Measurements from ENCODE around the gene WDR74.
A peak's percentile ranks its signal among the peaks of the same experiment; 100 is the strongest.

WDR74 gene

DNA sequence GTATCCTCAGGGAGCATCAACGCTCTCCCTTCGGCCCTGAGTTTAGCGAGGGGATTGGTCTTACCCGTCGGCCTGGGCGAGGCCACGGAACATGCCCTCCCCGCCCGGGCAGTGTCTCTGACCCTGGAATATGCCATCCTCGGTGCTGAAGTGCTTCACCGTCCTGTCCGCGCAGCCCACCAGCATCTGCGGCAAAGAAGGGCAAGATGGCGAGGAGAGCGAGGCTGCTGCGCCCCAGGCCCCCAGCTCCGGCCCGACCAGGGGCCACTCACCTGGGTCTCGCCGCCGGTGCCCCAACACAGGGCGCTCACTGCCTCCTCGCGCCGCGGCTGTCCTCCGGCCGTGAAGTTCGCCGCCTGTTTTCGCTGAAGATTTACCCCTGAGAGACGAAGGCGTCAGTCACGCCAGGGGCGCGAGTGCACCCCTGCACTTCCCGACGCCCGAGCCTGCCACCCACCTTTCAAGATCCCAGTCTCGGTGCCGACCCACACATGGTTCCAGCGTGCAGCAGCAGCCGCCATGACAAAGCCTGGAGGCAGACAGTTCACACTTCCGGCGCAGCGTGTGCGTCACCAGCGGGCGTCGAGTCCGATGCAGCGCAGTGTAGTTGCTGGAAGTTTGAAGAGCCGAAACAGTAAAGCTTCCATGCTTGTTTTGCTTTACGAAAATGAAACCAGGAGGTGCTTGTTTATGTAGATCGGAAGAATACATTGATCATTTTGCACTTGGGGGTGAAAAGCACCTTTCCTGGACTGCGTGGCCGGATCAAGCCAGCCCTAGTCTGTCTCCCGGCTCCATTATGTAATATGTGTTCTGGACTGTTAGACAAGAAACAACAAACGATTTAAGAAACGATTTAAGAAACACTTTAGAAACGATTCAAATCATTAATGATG, at the start of gene WDR74:
WDR74 (minus strand) TSS at position 541 of the 896 bp plus-strand sequence; CDS start at position 521, 20 bp downstream.
- TF ChIP-seq, protein P1, sequence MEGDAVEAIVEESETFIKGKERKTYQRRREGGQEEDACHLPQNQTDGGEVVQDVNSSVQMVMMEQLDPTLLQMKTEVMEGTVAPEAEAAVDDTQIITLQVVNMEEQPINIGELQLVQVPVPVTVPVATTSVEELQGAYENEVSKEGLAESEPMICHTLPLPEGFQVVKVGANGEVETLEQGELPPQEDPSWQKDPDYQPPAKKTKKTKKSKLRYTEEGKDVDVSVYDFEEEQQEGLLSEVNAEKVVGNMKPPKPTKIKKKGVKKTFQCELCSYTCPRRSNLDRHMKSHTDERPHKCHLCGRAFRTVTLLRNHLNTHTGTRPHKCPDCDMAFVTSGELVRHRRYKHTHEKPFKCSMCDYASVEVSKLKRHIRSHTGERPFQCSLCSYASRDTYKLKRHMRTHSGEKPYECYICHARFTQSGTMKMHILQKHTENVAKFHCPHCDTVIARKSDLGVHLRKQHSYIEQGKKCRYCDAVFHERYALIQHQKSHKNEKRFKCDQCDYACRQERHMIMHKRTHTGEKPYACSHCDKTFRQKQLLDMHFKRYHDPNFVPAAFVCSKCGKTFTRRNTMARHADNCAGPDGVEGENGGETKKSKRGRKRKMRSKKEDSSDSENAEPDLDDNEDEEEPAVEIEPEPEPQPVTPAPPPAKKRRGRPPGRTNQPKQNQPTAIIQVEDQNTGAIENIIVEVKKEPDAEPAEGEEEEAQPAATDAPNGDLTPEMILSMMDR (conservative IDR thresholded peaks at IDR 0.05), result no peak
- peak within 1 kb of the TSS; percentile 99 for H3K27ac ChIP-seq

DNA sequence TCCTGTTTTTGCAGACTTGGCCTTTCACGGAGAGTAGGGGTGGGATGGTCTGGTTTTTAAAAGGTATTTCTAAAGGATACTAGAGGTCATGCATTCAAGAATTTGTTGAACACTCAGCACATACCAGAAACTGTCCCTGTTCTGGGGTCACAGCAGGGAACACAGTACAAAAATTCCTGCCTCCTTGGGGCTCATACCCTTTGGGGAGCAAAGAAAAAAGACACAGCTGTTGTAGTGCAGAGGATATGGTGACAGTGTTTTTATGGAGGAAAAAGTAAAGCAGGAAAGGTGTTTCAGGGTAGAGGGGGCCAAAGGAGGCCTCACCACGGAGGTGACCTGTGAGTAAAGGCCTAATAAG, 49.7 kb upstream of the WDR74 start:
- TF ChIP-seq, protein P1 (conservative IDR thresholded peaks at IDR 0.05), result no peak
- no peak overlapping the region for H3K27ac ChIP-seq

DNA sequence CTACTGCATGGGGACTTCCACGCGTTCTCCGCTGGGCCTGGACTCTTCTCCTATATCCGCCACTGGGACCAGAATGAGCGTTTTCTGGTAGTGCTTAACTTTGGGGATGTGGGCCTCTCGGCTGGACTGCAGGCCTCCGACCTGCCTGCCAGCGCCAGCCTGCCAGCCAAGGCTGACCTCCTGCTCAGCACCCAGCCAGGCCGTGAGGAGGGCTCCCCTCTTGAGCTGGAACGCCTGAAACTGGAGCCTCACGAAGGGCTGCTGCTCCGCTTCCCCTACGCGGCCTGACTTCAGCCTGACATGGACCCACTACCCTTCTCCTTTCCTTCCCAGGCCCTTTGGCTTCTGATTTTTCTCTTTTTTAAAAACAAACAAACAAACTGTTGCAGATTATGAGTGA, 49.0 kb upstream of the WDR74 start:
- TF ChIP-seq, protein P1 (conservative IDR thresholded peaks at IDR 0.05), result no peak
- H3K27ac ChIP-seq, result no peak overlapping the region; the same call in 1 of the 2 replicates

DNA sequence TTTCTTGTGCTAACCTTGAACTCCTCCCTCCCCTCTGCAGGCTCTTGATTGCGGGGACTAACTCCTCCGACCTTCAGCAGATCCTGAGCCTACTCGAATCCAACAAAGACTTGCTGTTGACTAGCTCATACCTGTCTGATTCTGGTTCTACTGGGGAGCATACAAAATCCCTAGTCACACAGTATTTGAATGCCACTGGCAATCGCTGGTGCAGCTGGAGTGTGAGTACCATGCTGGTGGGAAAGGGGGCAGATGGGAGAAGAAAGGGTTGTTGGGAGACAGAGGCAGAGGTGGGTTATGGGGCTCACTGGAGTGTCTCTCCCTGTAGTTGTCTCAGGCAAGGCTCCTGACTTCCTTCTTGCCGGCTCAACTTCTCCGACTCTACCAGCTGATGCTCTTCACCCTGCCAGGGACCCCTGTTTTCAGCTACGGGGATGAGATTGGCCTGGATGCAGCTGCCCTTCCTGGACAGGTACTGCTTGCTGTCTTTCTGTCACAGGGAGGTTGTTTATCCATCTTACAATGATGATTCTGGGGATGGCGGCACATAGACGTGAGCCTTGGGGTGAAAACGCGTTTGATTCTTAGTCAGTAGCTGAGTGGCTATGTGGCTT, 45.9 kb upstream of the WDR74 start:
- TF ChIP-seq, protein P1 (conservative IDR thresholded peaks at IDR 0.05), result no peak
- no peak overlapping the region for H3K27ac ChIP-seq

DNA sequence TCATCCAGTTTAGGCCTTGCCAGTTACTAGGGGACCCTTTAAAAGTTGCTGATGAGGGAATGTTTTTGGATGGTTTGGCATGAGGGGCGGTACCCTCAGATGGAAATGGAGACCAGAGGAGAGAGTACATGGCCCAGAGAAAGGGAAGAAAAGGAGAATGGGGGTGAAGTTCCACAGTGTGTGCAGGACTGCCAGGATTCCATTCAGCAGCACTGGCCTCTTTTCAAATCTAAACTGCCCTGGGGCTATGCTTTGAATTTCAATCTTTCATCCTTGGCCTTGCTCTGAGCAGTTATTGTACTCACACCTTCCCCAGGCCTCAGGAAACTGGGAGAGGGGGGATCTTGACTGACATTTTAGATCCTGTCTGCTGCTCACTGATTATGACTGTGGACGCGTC, 44.3 kb upstream of the WDR74 start:
- TF ChIP-seq, protein P1 (conservative IDR thresholded peaks at IDR 0.05), result no peak
- peak overlapping the region; percentile 92 for H3K27ac ChIP-seq

DNA sequence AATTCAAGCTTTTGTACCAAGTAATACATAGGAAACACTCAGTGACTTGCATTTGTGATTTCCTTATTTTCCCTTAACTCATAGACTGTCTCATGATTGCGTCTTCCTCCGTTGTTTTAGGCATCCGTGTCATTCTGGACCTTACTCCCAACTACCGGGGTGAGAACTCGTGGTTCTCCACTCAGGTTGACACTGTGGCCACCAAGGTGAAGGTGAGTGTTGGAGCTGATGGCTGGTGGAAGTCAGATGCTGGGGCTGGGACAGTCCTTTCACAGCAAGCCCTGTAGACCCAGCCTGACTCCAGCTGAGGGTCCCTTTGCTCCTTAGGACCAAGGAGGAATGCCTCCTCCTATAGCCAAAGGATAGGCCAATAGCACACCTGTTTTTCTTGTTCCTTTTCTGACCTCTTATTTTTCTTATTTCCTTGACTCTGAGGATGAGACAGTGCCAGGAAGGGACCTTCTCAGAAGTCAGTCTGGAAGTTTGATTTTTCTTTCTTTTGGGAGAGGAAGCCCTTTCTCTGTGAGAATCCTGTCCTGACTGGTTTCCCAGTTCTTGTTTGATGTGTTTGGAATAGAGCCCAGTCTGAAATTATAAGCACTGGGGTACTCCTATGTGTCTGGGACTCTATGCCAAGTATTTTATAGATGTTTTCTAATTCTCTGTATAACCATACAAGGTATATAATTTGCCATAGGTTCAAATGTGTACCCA, 43.6 kb upstream of the WDR74 start:
- TF ChIP-seq, protein P1 (conservative IDR thresholded peaks at IDR 0.05), result no peak
- H3K27ac ChIP-seq, result peak overlapping the region; percentile 92

DNA sequence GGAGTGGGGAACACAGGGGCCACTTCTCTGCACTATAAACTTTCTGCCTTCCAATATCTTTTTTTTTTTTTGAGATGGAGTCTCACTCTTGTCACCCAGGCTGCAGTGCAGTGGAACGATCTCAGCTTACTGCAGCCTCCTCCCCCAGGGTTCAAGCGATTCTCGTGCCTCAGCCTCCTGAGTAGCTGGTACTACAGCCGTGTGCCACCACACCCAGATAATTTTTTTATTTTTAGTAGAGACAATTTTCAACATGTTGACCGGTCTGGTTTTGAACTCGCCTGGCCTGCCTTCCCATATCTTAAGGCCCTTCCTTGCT, 43.0 kb upstream of the WDR74 start:
- TF ChIP-seq, protein P1 (conservative IDR thresholded peaks at IDR 0.05), result no peak
- H3K27ac ChIP-seq, result peak overlapping the region; percentile 92
